ENCODE results near the gene C1orf94.

C1orf94 gene

GRCh38 chr1:34262023-34262853 lies 85.5 kb downstream of the C1orf94 start:
- no peak for DNase-seq (ENCODE audit: low read depth, low spot score)

- no peak for DNase-seq (ENCODE audit: low read depth, low spot score)
Measured at GRCh38 chr1:34262921-34263320, 86.2 kb downstream of the C1orf94 start.

DNA sequence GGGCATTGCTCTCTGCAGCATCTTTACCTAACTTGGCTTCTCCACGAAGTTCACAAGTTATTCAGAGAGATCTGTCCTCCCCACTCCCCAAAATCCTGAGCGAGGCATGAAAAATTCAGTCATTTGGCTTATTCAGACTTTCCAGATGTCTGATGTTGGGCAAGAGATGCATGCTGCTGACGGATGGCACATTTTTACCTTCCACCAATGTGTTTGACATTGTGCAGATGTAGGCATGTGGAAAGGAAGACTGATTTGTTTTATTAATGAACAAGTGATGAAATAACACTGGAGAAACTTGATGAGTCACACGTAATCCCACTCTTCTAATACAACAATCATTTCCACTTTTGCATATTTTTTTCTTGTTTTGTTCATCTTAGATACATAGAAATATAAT lies 86.7 kb downstream of the C1orf94 start:
- no peak for DNase-seq (ENCODE audit: low read depth, low spot score)

DNA sequence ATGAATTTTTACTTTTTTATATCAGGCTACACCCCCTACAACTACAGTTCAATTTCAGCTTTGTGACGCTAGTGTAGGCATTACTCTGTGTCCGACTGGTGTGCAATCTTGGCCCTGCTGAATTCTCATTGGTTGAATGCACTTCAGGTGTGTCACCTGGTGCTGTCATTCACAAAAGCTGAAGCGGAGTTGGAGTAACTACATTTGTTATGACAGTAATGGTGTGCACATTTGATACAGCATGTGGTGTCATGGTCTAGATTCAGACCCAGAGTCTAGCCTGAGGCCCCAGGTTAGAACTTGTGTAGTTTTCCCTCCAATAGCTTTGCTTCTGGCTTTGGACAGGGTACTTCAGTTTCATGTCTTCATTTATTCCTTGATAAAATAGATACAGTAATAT lies 88.7 kb downstream of the C1orf94 start:
- no peak for DNase-seq (ENCODE audit: low read depth, low spot score)

DNA sequence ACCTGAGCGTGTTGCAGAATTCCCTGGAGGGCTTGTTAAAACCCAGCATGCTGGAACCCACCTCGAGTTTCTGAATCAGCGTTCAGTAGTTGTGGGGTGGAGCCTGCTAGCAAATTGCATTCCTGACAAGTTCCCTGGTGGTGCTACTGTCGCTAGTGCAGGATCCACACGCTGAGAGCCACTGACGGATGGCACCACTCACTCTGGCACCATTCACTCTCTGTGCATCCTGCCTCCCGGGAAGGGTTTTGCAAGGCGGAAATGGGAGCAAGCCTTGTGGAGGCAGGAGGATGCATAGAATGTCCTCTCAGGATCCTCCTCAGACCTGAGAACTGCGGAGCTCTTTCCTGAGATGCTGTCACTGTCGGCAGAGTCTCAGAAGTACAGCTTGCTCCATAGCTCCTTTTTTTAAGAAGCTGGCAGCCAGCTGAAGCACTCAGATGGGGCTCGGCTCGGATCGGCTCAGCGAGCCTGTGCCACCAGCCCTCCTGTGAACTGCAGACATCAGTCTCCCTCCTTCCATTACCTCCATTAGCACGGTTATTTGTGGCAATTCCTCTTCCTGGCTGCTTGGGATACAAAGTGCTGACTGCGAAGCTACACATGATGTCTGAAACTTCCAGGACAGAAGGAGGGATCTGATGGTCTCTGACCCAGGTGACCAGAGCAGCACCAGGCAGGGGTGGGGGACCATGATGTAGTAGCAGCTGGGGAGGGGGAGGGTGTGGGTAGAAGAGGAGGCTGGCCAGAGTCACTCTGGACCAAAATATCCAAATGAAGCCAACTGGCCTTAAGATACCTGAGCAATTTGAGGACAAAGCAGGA lies 89.6 kb downstream of the C1orf94 start:
- DNase-seq (ENCODE audit: low read depth, low spot score): no peak

DNA sequence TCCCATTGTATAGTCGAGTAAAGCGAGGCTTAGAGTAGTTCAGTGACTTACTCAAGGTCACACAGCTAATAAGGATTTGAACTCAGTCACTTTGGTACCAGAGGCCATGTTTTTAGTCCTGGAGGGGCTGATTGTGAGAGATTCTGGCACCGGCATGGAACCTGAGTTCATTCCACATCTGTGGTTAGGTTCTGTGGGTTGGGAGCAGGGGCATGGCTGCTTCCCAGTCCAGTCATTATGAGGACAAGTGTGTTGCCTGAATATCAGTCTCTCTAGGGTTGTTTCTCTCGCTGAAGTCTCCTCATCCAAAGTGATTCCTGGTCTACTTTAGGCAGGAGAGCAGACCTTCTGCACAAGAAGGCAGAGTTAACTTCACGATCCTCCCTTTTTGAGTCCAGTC lies 90.6 kb downstream of the C1orf94 start:
- DNase-seq (ENCODE audit: low read depth, low spot score): no peak

DNA sequence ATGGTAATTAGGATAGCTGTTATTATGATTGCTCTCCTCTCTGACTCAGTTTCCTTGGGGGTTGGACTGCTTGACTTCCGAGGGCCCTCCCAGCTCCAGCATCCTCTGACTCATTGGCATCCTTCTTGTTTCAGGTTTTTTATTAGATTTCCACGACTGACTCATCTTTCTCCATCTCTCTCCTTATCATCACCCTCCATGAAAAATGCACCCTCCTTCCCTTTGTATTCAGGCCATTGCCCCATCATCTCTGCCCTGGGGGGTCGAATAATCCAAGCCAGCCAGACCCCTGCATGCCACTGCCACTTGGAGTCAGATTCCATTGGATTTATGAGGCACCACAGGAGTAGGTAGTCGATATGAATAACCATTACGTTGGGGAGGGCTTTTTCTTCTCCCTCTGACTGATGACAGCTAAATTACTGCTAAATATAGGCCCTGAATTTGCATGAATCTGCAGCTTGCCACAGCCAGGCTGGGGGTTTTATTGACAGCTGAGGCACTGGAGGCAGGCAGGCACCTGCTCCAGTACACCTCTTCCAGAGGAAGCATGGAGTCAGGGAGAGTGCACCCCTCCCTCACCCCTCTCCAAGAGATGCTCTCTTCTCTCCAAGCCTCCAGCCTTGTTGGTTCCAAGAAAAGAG lies 91.7 kb downstream of the C1orf94 start:
- no peak for DNase-seq (ENCODE audit: low read depth, low spot score)

Data from activated CD4-positive, CD25-positive, alpha-beta regulatory T cell treated with anti-CD3 and anti-CD28 coated beads, Interleukin-2, amount 50 U/mL, for 16 hours (primary cell).